ENCODE data around the gene LCP2. TPM values are rescaled to one million over a fixed set of nuclear protein-coding genes. Genes with fewer than 3 reads are reported as not detected.

LCP2 gene
- total and polyA plus RNA-seq, 2 donors (not counting 3 experiments of a cell fraction or from before 2014, with no cell fraction given): not detected

- Histone ChIP-seq H3K9ac (replicated peaks; ENCODE audit: extremely low read depth, insufficient read depth, low read length) (no peak overlapping the region), H4K20me1 (replicated peaks; ENCODE audit: control insufficient read depth, extremely low read depth, insufficient read depth, low read length) (no peaks in the 10 kb centered on the region), H3K4me1 (ENCODE audit: control insufficient read depth, extremely low read depth, insufficient read depth, low read length) (no peaks in the 10 kb centered on the region), H2AFZ (ENCODE audit: low read depth, low read length) (no peak overlapping the region), H3K9me3 (replicated peaks; ENCODE audit: control insufficient read depth, insufficient read depth, low read length) (no peaks in the 10 kb centered on the region), H3K9me1 (replicated peaks; ENCODE audit: control insufficient read depth, extremely low read depth, insufficient read depth, low read length) (no peaks in the 10 kb centered on the region), H3K4me3 (replicated peaks in 1 of 3; ENCODE audit: insufficient read depth in 1 of 3, low read depth in 1 of 3, low read length in 3 of 3) (no peak overlapping the region), H3K4me2 (ENCODE audit: insufficient read depth, low read length) (no peak overlapping the region), H3K79me2 (ENCODE audit: control insufficient read depth, insufficient read depth, low read length) (no peaks in the 10 kb centered on the region), H3K27me3 (ENCODE audit: control insufficient read depth in 2 of 2, insufficient read depth in 2 of 2, low read length in 2 of 2) (peaks cover 4 to 7% of the 10 kb centered on the region in 2 experiments), H3K27ac (ENCODE audit: insufficient read depth, low read depth, low read length) (no peak overlapping the region), H3K36me3 (ENCODE audit: control insufficient read depth in 2 of 2, extremely low read depth in 1 of 2, insufficient read depth in 2 of 2, low read length in 2 of 2) (no peaks in the 10 kb centered on the region)
- no peak for TF ChIP-seq MAX (IDR thresholded peaks at IDR 0.05; ENCODE audit: insufficient read depth, insufficient read length)
- no peak for TF ChIP-seq GATA2 (IDR thresholded peaks at IDR 0.05; ENCODE audit: insufficient read depth, insufficient read length, low read depth, low read length)
- TF ChIP-seq POLR2AphosphoS5 (IDR thresholded peaks at IDR 0.05; ENCODE audit: insufficient read depth, low read depth, low read length): no peak
- TF ChIP-seq POLR2A (IDR thresholded peaks at IDR 0.05; ENCODE audit: low read depth, low read length): no peak
- no peak for TF ChIP-seq MYC (IDR thresholded peaks at IDR 0.05; ENCODE audit: low read depth, low read length)
- no peak for TF ChIP-seq EZH2 (IDR thresholded peaks at IDR 0.05; ENCODE audit: borderline replicate concordance, low read depth, low read length, severe bottlenecking)
- TF ChIP-seq FOS (IDR thresholded peaks at IDR 0.05; ENCODE audit: borderline replicate concordance, insufficient read depth, low read length): no peak
- no peak for TF ChIP-seq JUN (IDR thresholded peaks at IDR 0.05; ENCODE audit: borderline replicate concordance, insufficient read depth, insufficient read length, low read depth)
- no peak for TF ChIP-seq CTCF (IDR thresholded peaks at IDR 0.05; ENCODE audit: extremely low read depth in 1 of 2, insufficient read depth in 1 of 2, low read depth in 1 of 2, low read length in 2 of 2)
- dilution Hi-C loops (cut with MboI; ENCODE audit: extremely low pct_ligation_motif_present, low sequenced_read_pairs): no loop called here
- no TSS peak for BruUV-seq (replicated peaks)
- ChIA-PET CTCF (interaction anchor here (0.7 to 0.8 kb wide), 2 partner anchors 11 to 71 kb away, joined by 3 read pairs; partner anchors contain the start of gene LCP2), POLR2A (no interaction called here)
- intact Hi-C loops (cut with micrococcal nuclease): no loop called here
- no peak for FAIRE-seq
- DNase-seq (ENCODE audit: low read depth, low spot score): no peak
These were observed 11.1 kb downstream of the LCP2 start for GRCh38 chr5:170286386-170286925.

All from endothelial cell of umbilical vein (primary cell).